GM18951 (cell line): ENCODE measurements around the gene GRK3.
"Not testable (repeated sequence)": the region's sequence is repeated elsewhere in the genome, so short reads cannot be mapped to it uniquely, and the experiment has no call there.

Experiments
- POLR2A ChIP-seq: IDR thresholded peaks from 4 replicates; pipeline ENCODE4 v1.6.1; 2011; ENCODE audit warnings: mild to moderate bottlenecking; ENCODE audit not compliant: insufficient read length, insufficient read depth; ENCODE audit errors: extremely low read depth
- in situ Hi-C: fragments of 300-500 bp; cut with MboI; formaldehyde crosslinking; loops from one replicate; pipeline ENCODE4 v1.12.0; 2022; ENCODE audit warnings: low sequenced_read_pairs, mixed read lengths, inconsistent platforms; ENCODE audit not compliant: unreplicated experiment

GRK3 gene

GRCh38 chr22:25542191-25542590, 22.3 kb upstream of the GRK3 start:
- in situ Hi-C loops = no loop called here
- no peak for TF ChIP-seq POLR2A

- no peak for TF ChIP-seq POLR2A
- in situ Hi-C loops = no loop called here
These were observed 21.6 kb upstream of the GRK3 start for GRCh38 chr22:25542720-25543402.

- TF ChIP-seq POLR2A = no peak
- in situ Hi-C loops = no loop called here
These were observed 19.3 kb upstream of the GRK3 start for GRCh38 chr22:25545146-25545545.

GRCh38 chr22:25545672-25546071, 18.8 kb upstream of the GRK3 start:
- in situ Hi-C loops = no loop called here
- no peak for TF ChIP-seq POLR2A

- no peak for TF ChIP-seq POLR2A
- in situ Hi-C loops = no loop called here
These were observed 18.2 kb upstream of the GRK3 start for GRCh38 chr22:25546242-25546641.

GRCh38 chr22:25546751-25547150, 17.7 kb upstream of the GRK3 start:
- in situ Hi-C loops = no loop called here
- no peak for TF ChIP-seq POLR2A

- TF ChIP-seq POLR2A = no peak
- in situ Hi-C loops = no loop called here
These were observed 15.5 kb upstream of the GRK3 start for GRCh38 chr22:25548866-25549464.

- in situ Hi-C loops = loop anchor here (10.0 kb wide), 2 partner anchors 153 to 213 kb away; no protein-coding TSS in a partner anchor
- no peak for TF ChIP-seq POLR2A
These were observed 13.1 kb upstream of the GRK3 start for GRCh38 chr22:25551396-25551795.

GRCh38 chr22:25552405-25552804, 12.1 kb upstream of the GRK3 start:
- in situ Hi-C loops = loop anchor here (10.0 kb wide), 2 partner anchors 152 to 212 kb away; no protein-coding TSS in a partner anchor

GRCh38 chr22:25553131-25553530, 11.3 kb upstream of the GRK3 start:
- no peak for TF ChIP-seq POLR2A
- in situ Hi-C loops = loop anchor here (10.0 kb wide), 2 partner anchors 152 to 212 kb away; no protein-coding TSS in a partner anchor

GRCh38 chr22:25554238-25554671, 10.2 kb upstream of the GRK3 start:
- in situ Hi-C loops = loop anchor here (10.0 kb wide), 2 partner anchors 151 to 211 kb away; no protein-coding TSS in a partner anchor
- no peak for TF ChIP-seq POLR2A

GRCh38 chr22:25554689-25555088, 9.8 kb upstream of the GRK3 start:
- in situ Hi-C loops = loop anchor here (10.0 kb wide), 2 partner anchors 150 to 210 kb away; no protein-coding TSS in a partner anchor
- no peak for TF ChIP-seq POLR2A

GRCh38 chr22:25555586-25555985, 8.9 kb upstream of the GRK3 start:
- in situ Hi-C loops = loop anchor here (10.0 kb wide), 2 partner anchors 149 to 209 kb away; no protein-coding TSS in a partner anchor
- no peak for TF ChIP-seq POLR2A

GRCh38 chr22:25557218-25557617, 7.3 kb upstream of the GRK3 start:
- in situ Hi-C loops = loop anchor here (10.0 kb wide), 2 partner anchors 148 to 208 kb away; no protein-coding TSS in a partner anchor
- TF ChIP-seq POLR2A = no peak

GRCh38 chr22:25558341-25558740, 6.1 kb upstream of the GRK3 start:
- in situ Hi-C loops = loop anchor here (10.0 kb wide), 2 partner anchors 146 to 206 kb away; no protein-coding TSS in a partner anchor

GRCh38 chr22:25559910-25560309, 4.6 kb upstream of the GRK3 start:
- in situ Hi-C loops = loop anchor here (10.0 kb wide), 2 partner anchors 145 to 205 kb away; no protein-coding TSS in a partner anchor

More at GRCh38 chr22:25558341-25558740, 6.1 kb upstream of the GRK3 start:
- TF ChIP-seq POLR2A = no peak

- in situ Hi-C loops = not testable (repeated sequence)
These were observed 3.3 kb upstream of the GRK3 start for GRCh38 chr22:25561182-25561581.

GRCh38 chr22:25561927-25562326, 2.5 kb upstream of the GRK3 start:
- in situ Hi-C loops = not testable (repeated sequence)

GRCh38 chr22:25562966-25563760, 1.3 kb upstream of the GRK3 start:
- in situ Hi-C loops = not testable (repeated sequence)
